ENCODE measurements around the gene OAS1. TPM values are rescaled to one million over a fixed set of nuclear protein-coding genes. Genes with fewer than 3 reads are reported as not detected.

The OAS1 gene
- total and polyA plus RNA-seq, 5 experiments from 2014 or later, result 3.2 to 22.9 (median 5.7) TPM

- H3K27ac Mint-ChIP-seq, result no peak overlapping the region
- POLR2A ChIA-PET, result no interaction called here
- DNase-seq (no peak), ATAC-seq (no peak)
- peaks cover 0 to 6% (median 0%) of the 10 kb centered on the region in 9 donors for H3K9me3 Mint-ChIP-seq
- peaks cover 0 to 6% (median 0%) of the 10 kb centered on the region in 4 donors for H3K4me1 Mint-ChIP-seq
- H3K4me3 Mint-ChIP-seq, result no peak overlapping the region
- H3K27me3 Mint-ChIP-seq, result no peaks in the 10 kb centered on the region
- H3K36me3 Mint-ChIP-seq, result peaks cover 0 to 24% (median 6%) of the 10 kb centered on the region in 3 donors
Measured at GRCh38 chr12:112928978-112929377, 22.2 kb downstream of the OAS1 start.

GRCh38 chr12:112929715-112930114 lies 23.0 kb downstream of the OAS1 start:
- H3K27me3 Mint-ChIP-seq, result no peaks in the 10 kb centered on the region
- H3K4me1 Mint-ChIP-seq, result peaks cover 0 to 6% (median 0%) of the 10 kb centered on the region in 4 donors
- peaks cover 0 to 6% (median 0%) of the 10 kb centered on the region in 9 donors for H3K9me3 Mint-ChIP-seq
- ATAC-seq (no peak), DNase-seq (no peak)
- H3K36me3 Mint-ChIP-seq, result peaks cover 0 to 20% (median 6%) of the 10 kb centered on the region in 3 donors
- POLR2A ChIA-PET, result no interaction called here
- H3K4me3 Mint-ChIP-seq, result no peak overlapping the region
- H3K27ac Mint-ChIP-seq, result no peak overlapping the region

- no peak for ATAC-seq
- POLR2A ChIA-PET, result no interaction called here
- no peak for DNase-seq
Measured at GRCh38 chr12:112930350-112930749, 23.6 kb downstream of the OAS1 start.

GRCh38 chr12:112932485-112933128 lies 25.8 kb downstream of the OAS1 start:
- POLR2A ChIA-PET, result interaction anchor here (1.5 kb wide), 1 partner anchor 46 kb away, joined by 4 read pairs; the partner anchor contains the start of gene OAS2
- Mint-ChIP-seq H3K36me3 (peaks cover 0 to 5% (median 1%) of the 10 kb centered on the region in 3 donors), H3K4me3 (no peak overlapping the region), H3K27ac (peak overlapping the region in 1 of 10 donors; percentile 3), H3K4me1 (peaks cover 2 to 11% (median 6%) of the 10 kb centered on the region in 4 donors), H3K27me3 (no peaks in the 10 kb centered on the region), H3K9me3 (peaks cover 0 to 3% (median 0%) of the 10 kb centered on the region in 9 donors)
- no peak for DNase-seq
- no peak for ATAC-seq

More at GRCh38 chr12:112930350-112930749, 23.6 kb downstream of the OAS1 start:
- H3K27me3 Mint-ChIP-seq, result no peaks in the 10 kb centered on the region
- H3K4me1 Mint-ChIP-seq, result peaks cover 0 to 3% (median 0%) of the 10 kb centered on the region in 4 donors
- H3K36me3 Mint-ChIP-seq, result peaks cover 0 to 17% (median 6%) of the 10 kb centered on the region in 3 donors
- peaks cover 0 to 6% (median under 1%) of the 10 kb centered on the region in 9 donors for H3K9me3 Mint-ChIP-seq
- no peak overlapping the region for H3K4me3 Mint-ChIP-seq
- no peak overlapping the region for H3K27ac Mint-ChIP-seq

- Mint-ChIP-seq H3K27ac (no peak overlapping the region), H3K9me3 (peaks cover 0 to 3% (median 0%) of the 10 kb centered on the region in 9 donors)
Measured at GRCh38 chr12:112933129-112933505, 26.4 kb downstream of the OAS1 start.

GRCh38 chr12:112936264-112936663 lies 29.5 kb downstream of the OAS1 start:
- Mint-ChIP-seq H3K36me3 (no peaks in the 10 kb centered on the region), H3K4me3 (no peak overlapping the region), H3K9me3 (peaks cover 0 to 2% (median 0%) of the 10 kb centered on the region in 9 donors), H3K27ac (peak overlapping the region in 9 of 10 donors; percentile 23 to 99 (median 81)), H3K4me1 (peaks cover 12 to 37% (median 33%) of the 10 kb centered on the region in 4 donors), H3K27me3 (no peaks in the 10 kb centered on the region)
- DNase-seq, result no peak
- POLR2A ChIA-PET, result no interaction called here
- peak in 1 of 2 donors; percentile 31 for ATAC-seq

More at GRCh38 chr12:112933129-112933505, 26.4 kb downstream of the OAS1 start:
- no peak overlapping the region for H3K4me3 Mint-ChIP-seq
- H3K27me3 Mint-ChIP-seq, result no peaks in the 10 kb centered on the region
- peaks cover 5 to 15% (median 11%) of the 10 kb centered on the region in 4 donors for H3K4me1 Mint-ChIP-seq
- no peak for ATAC-seq
- POLR2A ChIA-PET, result interaction anchor here (1.5 kb wide), 1 partner anchor 45 kb away, joined by 4 read pairs; the partner anchor contains the start of gene OAS2
- DNase-seq, result no peak
- peaks cover 0 to 4% (median 0%) of the 10 kb centered on the region in 3 donors for H3K36me3 Mint-ChIP-seq

GRCh38 chr12:112936927-112937326 lies 30.2 kb downstream of the OAS1 start:
- Mint-ChIP-seq H3K27me3 (no peaks in the 10 kb centered on the region), H3K9me3 (peaks cover 0 to 2% (median 0%) of the 10 kb centered on the region in 9 donors), H3K4me3 (peak overlapping the region; percentile 26 to 96 (median 63)), H3K27ac (peak overlapping the region; percentile 32 to 99 (median 86)), H3K4me1 (peaks cover 12 to 37% (median 34%) of the 10 kb centered on the region in 4 donors), H3K36me3 (peaks cover 0 to under 1% (median 0%) of the 10 kb centered on the region in 3 donors)
- POLR2A ChIA-PET, result interaction anchor here (2.2 kb wide), 1 partner anchor 42 kb away, joined by 19 read pairs; the partner anchor contains the start of gene OAS2
- ATAC-seq (no peak), DNase-seq (no peak)

- Mint-ChIP-seq H3K4me3 (peak within 1 kb of the TSS; percentile 84 to 96 (median 92)), H3K4me1 (peaks cover 12 to 38% (median 34%) of the 10 kb centered on the region in 4 donors)
- peak; percentile 31 to 79 (median 54) for DNase-seq
Measured at GRCh38 chr12:112937741-112938719, 31.3 kb downstream of the OAS1 start, which contains the start of gene OAS3. Gene OAS3, plus strand, starts transcription at chr12:112938474. Its CDS starts 57 bp downstream, at chr12:112938531.

GRCh38 chr12:112938751-112939150 lies 32.0 kb downstream of the OAS1 start:
- no peak for DNase-seq
- peaks cover 0 to 7% (median 4%) of the 10 kb centered on the region in 3 donors for H3K36me3 Mint-ChIP-seq
- POLR2A ChIA-PET, result interaction anchor here (1.0 to 2.2 kb wide), 2 partner anchors 12 to 40 kb away, joined by 3 to 19 read pairs; partner anchors contain the start of gene OAS2
- peaks cover 12 to 38% (median 34%) of the 10 kb centered on the region in 4 donors for H3K4me1 Mint-ChIP-seq
- peak overlapping the region; percentile 84 to 96 (median 92) for H3K4me3 Mint-ChIP-seq
- peaks cover 0 to 2% (median 0%) of the 10 kb centered on the region in 9 donors for H3K9me3 Mint-ChIP-seq
- no peak for ATAC-seq
- H3K27ac Mint-ChIP-seq, result peak overlapping the region; percentile 84 to 99 (median 94)
- no peaks in the 10 kb centered on the region for H3K27me3 Mint-ChIP-seq

More at GRCh38 chr12:112937741-112938719, 31.3 kb downstream of the OAS1 start, which contains the start of gene OAS3:
- POLR2A ChIA-PET, result interaction anchor here (1.0 to 2.2 kb wide), 2 partner anchors 13 to 41 kb away, joined by 3 to 19 read pairs; partner anchors contain the start of gene OAS2
- ATAC-seq, result peak; percentile 68 to 81
- Mint-ChIP-seq H3K36me3 (peaks cover 0 to 7% (median 2%) of the 10 kb centered on the region in 3 donors), H3K27ac (peak within 1 kb of the TSS; percentile 84 to 99 (median 94)), H3K9me3 (peaks cover 0 to 2% (median 0%) of the 10 kb centered on the region in 9 donors), H3K27me3 (no peaks in the 10 kb centered on the region)

GRCh38 chr12:112939761-112940381 lies 33.1 kb downstream of the OAS1 start:
- POLR2A ChIA-PET, result interaction anchor here (2.7 kb wide), 1 partner anchor 39 kb away, joined by 22 read pairs; the partner anchor contains the start of gene OAS2
- Mint-ChIP-seq H3K27ac (peak overlapping the region; percentile 80 to 99 (median 90)), H3K4me1 (peaks cover 12 to 43% (median 37%) of the 10 kb centered on the region in 4 donors), H3K27me3 (no peaks in the 10 kb centered on the region), H3K4me3 (peak overlapping the region; percentile 84 to 96 (median 92)), H3K9me3 (peaks cover 0 to 2% (median 0%) of the 10 kb centered on the region in 9 donors), H3K36me3 (peaks cover 7 to 16% (median 13%) of the 10 kb centered on the region in 3 donors)
- DNase-seq (peak in 3 of 10 donors; percentile 27 to 29 (median 29)), ATAC-seq (peak; percentile 26 to 27)

All from naive thymus-derived CD8-positive, alpha-beta T cell (primary cell).